Hepatocyte (in vitro differentiated cells): ENCODE data around the gene MROH2B. TPM values are rescaled to one million over a fixed set of nuclear protein-coding genes. Genes with fewer than 3 reads are reported as not detected.

ENCODE experiments used
- DNase-seq: peaks from one replicate; pipeline ENCODE4 v3.0.0-alpha.2; 2016; ENCODE audit warnings: low spot score
- H2AFZ ChIP-seq: fragments of 200-600 bp; sonication (generic); 2 replicates; pipeline ENCODE4 v1.6.0; 2016; ENCODE audit warnings: antibody characterized with exemption, mild to moderate bottlenecking
- H3K27ac ChIP-seq: fragments of 200-600 bp; sonication (generic); 2 replicates; pipeline ENCODE4 v1.5.1; 2016; ENCODE audit warnings: mild to moderate bottlenecking
- H3K27me3 ChIP-seq: fragments of 200-600 bp; sonication (generic); 2 replicates; pipeline ENCODE4 v1.6.1; 2016
- H3K36me3 ChIP-seq: fragments of 200-600 bp; sonication (generic); replicated peaks from 2 replicates; pipeline ENCODE4 v1.5.1; 2016; ENCODE audit warnings: low read depth; ENCODE audit not compliant: insufficient read depth
- H3K4me1 ChIP-seq: fragments of 200-600 bp; sonication (generic); 2 replicates; pipeline ENCODE4 v1.5.1; 2016; ENCODE audit warnings: mild to moderate bottlenecking, moderate library complexity; ENCODE audit not compliant: insufficient read depth
- H3K4me2 ChIP-seq: fragments of 200-600 bp; sonication (generic); 2 replicates; pipeline ENCODE4 v1.6.0; 2016
- H3K4me3 ChIP-seq: fragments of 200-600 bp; sonication (generic); 2 replicates; pipeline ENCODE4 v1.5.1; 2016; ENCODE audit warnings: mild to moderate bottlenecking
- H3K79me2 ChIP-seq: fragments of 200-600 bp; sonication (generic); 2 replicates; pipeline ENCODE4 v1.6.0; 2017; ENCODE audit warnings: mild to moderate bottlenecking
- H3K9me2 ChIP-seq: fragments of 200-600 bp; sonication (generic); replicated peaks from 2 replicates; pipeline ENCODE4 v1.6.0; 2017; ENCODE audit warnings: mild to moderate bottlenecking; ENCODE audit not compliant: insufficient read depth
- H3K9me3 ChIP-seq: fragments of 200-600 bp; sonication (generic); 2 replicates; pipeline ENCODE4 v1.5.1; 2016; ENCODE audit warnings: low read depth, mild to moderate bottlenecking
- H4K20me1 ChIP-seq: fragments of 200-600 bp; sonication (generic); 2 replicates; pipeline ENCODE4 v1.6.0; 2016; ENCODE audit warnings: mild to moderate bottlenecking; ENCODE audit not compliant: insufficient read depth, poor library complexity, severe bottlenecking
- EZH2 ChIP-seq: fragments of 200-600 bp; sonication (generic); IDR thresholded peaks from 2 replicates; pipeline ENCODE4 v1.6.1; 2016; ENCODE audit warnings: antibody characterized with exemption, mild to moderate bottlenecking, borderline replicate concordance
- EZH2phosphoT487 ChIP-seq: fragments of 200-600 bp; sonication (generic); IDR thresholded peaks from one replicate; pipeline ENCODE4 v1.6.1; 2018; ENCODE audit warnings: antibody characterized with exemption, mild to moderate bottlenecking, low read depth, moderate library complexity; ENCODE audit not compliant: unreplicated experiment, severe bottlenecking
- WGBS: methylation state at CpG from one replicate; pipeline ENCODE4 v1.1.6; 2016; ENCODE audit warnings: low lambda C conversion rate; ENCODE audit errors: missing lambda C conversion rate; 5-methylcytosine and 5-hydroxymethylcytosine counted together
- polyA plus RNA-seq: library from polyadenylated mRNA; unstranded; fragments of >200 nt; fragmentation: Nextera tagmentation; extraction: Ambion mirVana; gene quantifications from 2 replicates; pipeline ENCODE4 v1.2.1, GENCODE V29; 2016
- total RNA-seq: library from RNA; depleted of rRNA; stranded (reverse); fragments of >200 nt; gene quantifications from 2 replicates; pipeline ENCODE4 v1.2.3, GENCODE V29; 2014
- TF ChIP-seq, protein P1 (sequence below): fragments of 200-600 bp; sonication (generic); IDR thresholded peaks from 2 replicates; pipeline ENCODE4 v1.5.1; 2016; ENCODE audit warnings: antibody characterized with exemption, mild to moderate bottlenecking; ENCODE audit not compliant: poor library complexity

Gene MROH2B
- total and polyA plus RNA-seq, 2 experiments from 2014 or later = not detected

- TF ChIP-seq EZH2 (no peak), EZH2phosphoT487 (no peak)
- TF ChIP-seq, protein P1, sequence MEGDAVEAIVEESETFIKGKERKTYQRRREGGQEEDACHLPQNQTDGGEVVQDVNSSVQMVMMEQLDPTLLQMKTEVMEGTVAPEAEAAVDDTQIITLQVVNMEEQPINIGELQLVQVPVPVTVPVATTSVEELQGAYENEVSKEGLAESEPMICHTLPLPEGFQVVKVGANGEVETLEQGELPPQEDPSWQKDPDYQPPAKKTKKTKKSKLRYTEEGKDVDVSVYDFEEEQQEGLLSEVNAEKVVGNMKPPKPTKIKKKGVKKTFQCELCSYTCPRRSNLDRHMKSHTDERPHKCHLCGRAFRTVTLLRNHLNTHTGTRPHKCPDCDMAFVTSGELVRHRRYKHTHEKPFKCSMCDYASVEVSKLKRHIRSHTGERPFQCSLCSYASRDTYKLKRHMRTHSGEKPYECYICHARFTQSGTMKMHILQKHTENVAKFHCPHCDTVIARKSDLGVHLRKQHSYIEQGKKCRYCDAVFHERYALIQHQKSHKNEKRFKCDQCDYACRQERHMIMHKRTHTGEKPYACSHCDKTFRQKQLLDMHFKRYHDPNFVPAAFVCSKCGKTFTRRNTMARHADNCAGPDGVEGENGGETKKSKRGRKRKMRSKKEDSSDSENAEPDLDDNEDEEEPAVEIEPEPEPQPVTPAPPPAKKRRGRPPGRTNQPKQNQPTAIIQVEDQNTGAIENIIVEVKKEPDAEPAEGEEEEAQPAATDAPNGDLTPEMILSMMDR = no peak
- Histone ChIP-seq H3K36me3 (no peaks in the 10 kb centered on the region), H3K27ac (no peak overlapping the region), H3K4me2 (no peak overlapping the region), H2AFZ (no peak overlapping the region), H3K27me3 (no peaks in the 10 kb centered on the region), H3K4me1 (no peaks in the 10 kb centered on the region), H3K9me3 (no peaks in the 10 kb centered on the region), H3K79me2 (no peaks in the 10 kb centered on the region), H3K9me2 (no peaks in the 10 kb centered on the region), H4K20me1 (no peaks in the 10 kb centered on the region), H3K4me3 (no peak overlapping the region)
- 75% methylated on average over 3 of the region's 3 CpGs for WGBS
- no peak for DNase-seq
Observed at GRCh38 chr5:41003670-41004376, 67.3 kb downstream of the MROH2B start.

DNA sequence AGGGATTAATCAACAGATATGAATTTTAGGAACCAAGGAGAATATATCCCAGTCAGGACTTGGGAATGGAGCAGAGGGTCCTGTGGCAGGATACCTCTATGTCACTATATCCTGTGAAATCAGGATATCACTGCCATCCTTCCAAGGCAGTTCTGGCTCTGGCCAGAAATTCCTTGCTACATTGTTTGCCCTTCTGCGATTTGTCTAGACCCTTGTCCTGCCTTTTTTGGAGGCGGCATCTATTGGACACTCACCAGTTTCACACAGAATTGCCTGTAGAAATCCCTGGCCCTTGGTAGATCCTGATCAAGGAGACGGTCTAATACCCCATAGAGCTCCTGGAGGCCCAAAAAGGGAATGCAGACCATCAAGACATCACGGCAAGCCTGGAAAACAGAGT, 71.2 kb downstream of the MROH2B start:
- Histone ChIP-seq H3K27me3 (no peaks in the 10 kb centered on the region), H3K9me3 (no peaks in the 10 kb centered on the region), H2AFZ (no peak overlapping the region), H3K4me3 (no peak overlapping the region), H3K4me1 (no peaks in the 10 kb centered on the region), H3K27ac (no peak overlapping the region), H3K36me3 (no peaks in the 10 kb centered on the region), H3K79me2 (no peaks in the 10 kb centered on the region), H3K9me2 (no peaks in the 10 kb centered on the region), H4K20me1 (no peaks in the 10 kb centered on the region), H3K4me2 (no peak overlapping the region)
- WGBS = 86% methylated on average over 4 of the region's 4 CpGs
- no peak for DNase-seq
- TF ChIP-seq, protein P1 = no peak
- no peak for TF ChIP-seq EZH2
- no peak for TF ChIP-seq EZH2phosphoT487

GRCh38 chr5:40999142-40999541, 72.0 kb downstream of the MROH2B start:
- 100% methylated on average over 1 of the region's 1 CpG for WGBS
- H3K36me3 ChIP-seq = no peaks in the 10 kb centered on the region
- TF ChIP-seq EZH2 (no peak), EZH2phosphoT487 (no peak)
- TF ChIP-seq, protein P1 = no peak

More at GRCh38 chr5:40999142-40999541, 72.0 kb downstream of the MROH2B start:
- DNase-seq = no peak
- Histone ChIP-seq H4K20me1 (no peaks in the 10 kb centered on the region), H2AFZ (no peak overlapping the region), H3K79me2 (no peaks in the 10 kb centered on the region), H3K27me3 (no peaks in the 10 kb centered on the region), H3K4me2 (no peak overlapping the region), H3K4me3 (no peak overlapping the region), H3K4me1 (no peaks in the 10 kb centered on the region), H3K9me3 (no peaks in the 10 kb centered on the region), H3K27ac (no peak overlapping the region), H3K9me2 (no peaks in the 10 kb centered on the region)
